Hepatocyte (in vitro differentiated cells): ENCODE data around the gene OCEL1. TPM values are rescaled to one million over a fixed set of nuclear protein-coding genes. Genes with fewer than 3 reads are reported as not detected.
A peak's percentile ranks its signal among the peaks of the same experiment; 100 is the strongest.

ENCODE experiments used
- DNase-seq: peaks from one replicate; pipeline ENCODE4 v3.0.0-alpha.2; 2016; ENCODE audit warnings: low spot score
- H2AFZ ChIP-seq: fragments of 200-600 bp; sonication (generic); 2 replicates; pipeline ENCODE4 v1.6.0; 2016; ENCODE audit warnings: antibody characterized with exemption, mild to moderate bottlenecking
- H3K27ac ChIP-seq: fragments of 200-600 bp; sonication (generic); 2 replicates; pipeline ENCODE4 v1.5.1; 2016; ENCODE audit warnings: mild to moderate bottlenecking
- H3K27me3 ChIP-seq: fragments of 200-600 bp; sonication (generic); 2 replicates; pipeline ENCODE4 v1.6.1; 2016
- H3K36me3 ChIP-seq: fragments of 200-600 bp; sonication (generic); replicated peaks from 2 replicates; pipeline ENCODE4 v1.5.1; 2016; ENCODE audit warnings: low read depth; ENCODE audit not compliant: insufficient read depth
- H3K4me1 ChIP-seq: fragments of 200-600 bp; sonication (generic); 2 replicates; pipeline ENCODE4 v1.5.1; 2016; ENCODE audit warnings: mild to moderate bottlenecking, moderate library complexity; ENCODE audit not compliant: insufficient read depth
- H3K4me2 ChIP-seq: fragments of 200-600 bp; sonication (generic); 2 replicates; pipeline ENCODE4 v1.6.0; 2016
- H3K4me3 ChIP-seq: fragments of 200-600 bp; sonication (generic); 2 replicates; pipeline ENCODE4 v1.5.1; 2016; ENCODE audit warnings: mild to moderate bottlenecking
- H3K79me2 ChIP-seq: fragments of 200-600 bp; sonication (generic); 2 replicates; pipeline ENCODE4 v1.6.0; 2017; ENCODE audit warnings: mild to moderate bottlenecking
- H3K9me2 ChIP-seq: fragments of 200-600 bp; sonication (generic); replicated peaks from 2 replicates; pipeline ENCODE4 v1.6.0; 2017; ENCODE audit warnings: mild to moderate bottlenecking; ENCODE audit not compliant: insufficient read depth
- H3K9me3 ChIP-seq: fragments of 200-600 bp; sonication (generic); 2 replicates; pipeline ENCODE4 v1.5.1; 2016; ENCODE audit warnings: low read depth, mild to moderate bottlenecking
- H4K20me1 ChIP-seq: fragments of 200-600 bp; sonication (generic); 2 replicates; pipeline ENCODE4 v1.6.0; 2016; ENCODE audit warnings: mild to moderate bottlenecking; ENCODE audit not compliant: insufficient read depth, poor library complexity, severe bottlenecking
- CTCF ChIP-seq: fragments of 200-600 bp; sonication (generic); IDR thresholded peaks from 2 replicates; pipeline ENCODE4 v1.5.1; 2016; ENCODE audit warnings: antibody characterized with exemption, mild to moderate bottlenecking; ENCODE audit not compliant: poor library complexity
- EZH2 ChIP-seq: fragments of 200-600 bp; sonication (generic); IDR thresholded peaks from 2 replicates; pipeline ENCODE4 v1.6.1; 2016; ENCODE audit warnings: antibody characterized with exemption, mild to moderate bottlenecking, borderline replicate concordance
- EZH2phosphoT487 ChIP-seq: fragments of 200-600 bp; sonication (generic); IDR thresholded peaks from one replicate; pipeline ENCODE4 v1.6.1; 2018; ENCODE audit warnings: antibody characterized with exemption, mild to moderate bottlenecking, low read depth, moderate library complexity; ENCODE audit not compliant: unreplicated experiment, severe bottlenecking
- WGBS: methylation state at CpG from one replicate; pipeline ENCODE4 v1.1.6; 2016; ENCODE audit warnings: low lambda C conversion rate; ENCODE audit errors: missing lambda C conversion rate; 5-methylcytosine and 5-hydroxymethylcytosine counted together
- polyA plus RNA-seq: library from polyadenylated mRNA; unstranded; fragments of >200 nt; fragmentation: Nextera tagmentation; extraction: Ambion mirVana; gene quantifications from 2 replicates; pipeline ENCODE4 v1.2.1, GENCODE V29; 2016
- total RNA-seq: library from RNA; depleted of rRNA; stranded (reverse); fragments of >200 nt; gene quantifications from 2 replicates; pipeline ENCODE4 v1.2.3, GENCODE V29; 2014

OCEL1 gene
- total and polyA plus RNA-seq, 2 experiments from 2014 or later, result 9.5 to 47.7 TPM

DNA sequence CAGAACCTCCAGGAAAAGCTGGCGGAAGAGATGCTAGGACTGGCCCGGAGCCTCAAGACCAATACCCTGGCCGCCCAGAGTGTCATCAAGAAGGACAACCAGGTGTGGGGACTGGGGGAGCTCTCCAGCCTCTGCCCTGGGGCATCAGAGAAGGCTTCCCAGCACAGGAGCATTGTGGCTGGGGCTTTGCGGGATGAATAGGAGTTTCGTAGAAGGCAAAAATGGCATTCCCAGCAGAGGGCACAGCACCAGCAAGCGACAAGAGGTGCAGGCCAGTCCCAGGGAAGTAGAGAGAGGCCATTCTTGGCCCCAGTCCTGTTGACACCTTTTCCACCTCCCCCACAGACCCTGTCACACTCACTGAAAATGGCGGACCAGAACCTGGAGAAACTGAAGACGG is 6.7 kb upstream of the OCEL1 start:
- WGBS, result 97% methylated on average over 8 of the region's 8 CpGs
- no peak for TF ChIP-seq EZH2
- TF ChIP-seq CTCF, result no peak
- no peak for TF ChIP-seq EZH2phosphoT487
- Histone ChIP-seq H3K36me3 (no peaks in the 10 kb centered on the region), H3K4me2 (no peak overlapping the region), H3K4me3 (no peak overlapping the region), H3K9me3 (no peaks in the 10 kb centered on the region), H3K27me3 (no peaks in the 10 kb centered on the region), H3K79me2 (peaks cover 12% of the 10 kb centered on the region), H3K27ac (no peak overlapping the region), H3K9me2 (no peaks in the 10 kb centered on the region), H4K20me1 (no peaks in the 10 kb centered on the region), H2AFZ (no peak overlapping the region), H3K4me1 (peaks cover 6% of the 10 kb centered on the region)
- no peak for DNase-seq

DNA sequence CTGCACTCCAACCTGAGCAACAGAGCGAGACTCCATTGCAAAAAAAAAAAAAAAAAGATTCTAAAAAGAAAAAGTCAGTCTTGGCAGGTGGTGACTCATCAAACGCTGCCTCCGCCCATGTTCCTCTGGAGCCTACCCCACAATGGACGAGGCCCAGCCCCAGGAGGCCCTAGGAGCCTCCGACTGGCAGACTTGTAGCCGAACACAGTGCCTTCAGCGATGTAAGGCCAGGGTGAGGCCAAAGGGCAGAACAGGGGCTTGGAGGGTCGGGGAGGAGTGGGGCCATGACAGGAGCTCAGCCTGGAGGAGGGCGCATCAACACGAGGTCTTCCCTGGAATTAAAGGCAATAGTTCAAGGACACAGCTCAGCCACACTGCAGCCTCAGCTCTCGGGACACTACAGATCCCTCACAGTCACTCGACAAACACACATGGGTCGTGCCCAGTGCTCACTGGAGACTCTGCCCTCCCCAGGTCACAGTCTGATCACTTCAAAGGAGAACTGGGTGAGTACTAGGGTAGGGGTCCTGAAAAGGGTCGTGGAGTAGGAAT is 5.7 kb upstream of the OCEL1 start:
- no peaks in the 10 kb centered on the region for H3K36me3 ChIP-seq
- 69% methylated on average over 14 of the region's 14 CpGs for WGBS
- no peak overlapping the region for H2AFZ ChIP-seq
- no peaks in the 10 kb centered on the region for H3K9me2 ChIP-seq
- H3K4me3 ChIP-seq, result no peak overlapping the region
- no peaks in the 10 kb centered on the region for H3K27me3 ChIP-seq
- H3K27ac ChIP-seq, result peak overlapping the region; percentile 29
- H3K79me2 ChIP-seq, result peaks cover 6% of the 10 kb centered on the region
- peak; percentile 83 for DNase-seq
- H4K20me1 ChIP-seq, result no peaks in the 10 kb centered on the region
- TF ChIP-seq CTCF (no peak), EZH2 (no peak), EZH2phosphoT487 (no peak)
- H3K4me2 ChIP-seq, result peak overlapping the region; percentile 7
- no peaks in the 10 kb centered on the region for H3K9me3 ChIP-seq
- no peaks in the 10 kb centered on the region for H3K4me1 ChIP-seq

DNA sequence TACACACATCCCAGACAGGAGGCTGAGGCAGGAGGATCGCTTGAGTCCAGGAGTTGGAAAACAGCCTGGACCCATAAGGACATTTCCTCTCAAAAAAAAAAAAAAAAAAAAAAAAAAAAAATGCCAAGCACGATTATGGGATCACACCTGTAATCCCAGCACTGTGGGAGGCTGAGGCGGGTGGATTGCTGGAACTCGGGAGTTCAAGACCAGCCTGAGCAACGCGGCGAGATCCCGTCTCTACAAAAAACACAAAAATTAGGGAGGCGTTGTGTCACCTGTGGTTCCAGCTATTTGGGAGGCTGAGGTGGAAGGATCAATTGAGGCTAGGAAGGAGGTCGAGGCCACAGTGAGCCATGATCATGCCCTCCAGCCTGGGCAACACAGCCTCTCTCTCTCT is 973 bp upstream of the OCEL1 start:
- no peak for DNase-seq
- no peaks in the 10 kb centered on the region for H3K9me3 ChIP-seq
- H3K27ac ChIP-seq, result no peak overlapping the region
- H3K4me2 ChIP-seq, result no peak overlapping the region
- no peak overlapping the region for H3K4me3 ChIP-seq
- no peaks in the 10 kb centered on the region for H4K20me1 ChIP-seq
- no peaks in the 10 kb centered on the region for H3K9me2 ChIP-seq
- H3K4me1 ChIP-seq, result peaks cover 10% of the 10 kb centered on the region
- no peaks in the 10 kb centered on the region for H3K27me3 ChIP-seq
- H2AFZ ChIP-seq, result no peak overlapping the region
- no peaks in the 10 kb centered on the region for H3K36me3 ChIP-seq
- H3K79me2 ChIP-seq, result peaks cover 8% of the 10 kb centered on the region
- no peak for TF ChIP-seq CTCF
- TF ChIP-seq EZH2phosphoT487, result no peak
- TF ChIP-seq EZH2, result no peak
- 98% methylated on average over 10 of the region's 10 CpGs for WGBS
